Effector memory CD4-positive, alpha-beta T cell (primary cell): ENCODE results near the gene CFP.

Source experiments
- DNase-seq, 3 donors: peaks; one replicate each; pipeline ENCODE4 v3.0.0-alpha.2; 2020
- H3K27ac ChIP-seq: 2 replicates; pipeline ENCODE4 v1.7.0; 2013; ENCODE audit warnings: mild to moderate bottlenecking, low read length, moderate library complexity; ENCODE audit not compliant: insufficient read depth, poor library complexity, severe bottlenecking
- H3K27me3 ChIP-seq: replicated peaks from 2 replicates; pipeline ENCODE4 v1.7.0; 2013; ENCODE audit warnings: mild to moderate bottlenecking, low read length; ENCODE audit not compliant: insufficient read depth, control insufficient read depth, poor library complexity, severe bottlenecking
- H3K36me3 ChIP-seq: 2 replicates; pipeline ENCODE4 v1.7.0; 2013; ENCODE audit warnings: mild to moderate bottlenecking, low read length, moderate library complexity; ENCODE audit not compliant: control insufficient read depth, insufficient read depth
- H3K4me1 ChIP-seq: 2 replicates; pipeline ENCODE4 v1.7.0; 2013; ENCODE audit warnings: low read length, mild to moderate bottlenecking; ENCODE audit not compliant: control insufficient read depth, insufficient read depth, poor library complexity, severe bottlenecking
- H3K4me3 ChIP-seq: 2 replicates; pipeline ENCODE4 v1.7.0; 2013; ENCODE audit warnings: low read length, low read depth, mild to moderate bottlenecking; ENCODE audit not compliant: insufficient read depth, poor library complexity, severe bottlenecking
- H3K9me3 ChIP-seq: 2 replicates; pipeline ENCODE4 v1.7.0; 2013; ENCODE audit warnings: mild to moderate bottlenecking, low read length, moderate library complexity; ENCODE audit not compliant: control insufficient read depth

Gene CFP

DNA sequence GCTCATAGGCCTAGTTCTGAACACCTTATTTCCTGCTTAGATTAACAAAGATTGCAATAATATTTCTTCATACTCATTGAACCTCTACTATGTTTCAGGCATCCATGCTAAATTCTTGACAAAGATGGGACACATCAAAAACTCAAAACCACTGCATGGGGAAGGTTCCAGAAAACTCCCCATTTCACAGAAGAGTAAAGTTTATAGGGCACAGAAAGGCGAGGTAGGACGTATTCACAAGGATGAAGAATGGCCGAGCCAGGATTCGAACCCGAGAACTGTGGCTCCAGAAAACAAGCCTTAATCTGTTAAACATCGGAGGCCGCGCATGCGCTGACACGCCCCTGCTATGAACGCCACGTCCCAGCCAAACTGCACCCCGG, 28.6 kb upstream of the CFP start:
- no peaks in the 10 kb centered on the region for H3K9me3 ChIP-seq
- H3K36me3 ChIP-seq, result peaks cover 11% of the 10 kb centered on the region
- no peak for DNase-seq
- peak overlapping the region; percentile 98 for H3K27ac ChIP-seq
- no peaks in the 10 kb centered on the region for H3K27me3 ChIP-seq
- peaks cover 4% of the 10 kb centered on the region for H3K4me1 ChIP-seq
- H3K4me3 ChIP-seq, result peak overlapping the region; percentile 18

DNA sequence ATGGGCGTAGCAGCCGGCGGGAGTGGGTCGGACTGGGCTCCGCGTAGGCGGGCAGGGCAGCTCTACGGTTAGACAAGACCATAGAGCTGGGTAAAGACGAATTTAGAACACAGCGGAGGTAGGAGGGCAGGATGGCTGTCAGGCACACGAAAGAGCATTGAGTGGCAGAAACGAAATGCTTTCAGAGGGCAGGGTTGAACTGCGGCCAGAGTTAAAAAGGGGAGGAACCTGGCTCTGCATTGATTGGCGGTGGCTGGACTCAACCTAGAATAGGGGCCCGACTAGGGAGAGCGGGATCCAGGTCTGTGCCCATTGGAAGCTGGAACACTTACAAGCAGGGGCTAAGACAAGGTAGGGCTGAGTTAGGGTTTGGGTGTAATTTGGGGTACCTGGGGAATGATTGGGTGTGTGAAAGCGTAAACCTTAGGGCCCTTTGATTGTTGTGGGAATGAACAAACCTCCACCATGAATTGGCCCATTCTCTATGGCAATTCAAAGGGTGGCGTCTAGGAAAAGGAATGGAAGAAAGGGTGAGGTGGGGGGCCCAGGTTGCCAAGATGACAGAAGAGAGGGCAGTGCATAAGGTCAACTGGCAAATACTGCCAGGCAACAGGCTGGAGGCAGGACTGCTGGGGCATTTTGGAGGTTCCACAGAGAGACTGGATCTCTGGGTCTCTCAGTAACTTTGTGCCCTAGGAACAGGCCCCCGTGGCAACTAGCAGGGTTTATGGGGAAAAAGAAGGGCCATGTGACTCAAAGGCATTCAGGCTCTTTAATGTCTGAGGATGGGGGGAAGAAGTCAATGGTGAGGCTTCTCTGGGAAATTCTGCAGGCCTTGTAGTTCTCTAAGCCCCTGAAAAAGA, 21.5 kb upstream of the CFP start:
- Histone ChIP-seq H3K27ac (peak overlapping the region; percentile 70), H3K36me3 (no peaks in the 10 kb centered on the region), H3K4me1 (peaks cover 13% of the 10 kb centered on the region), H3K9me3 (no peaks in the 10 kb centered on the region), H3K4me3 (peak overlapping the region; percentile 68), H3K27me3 (no peaks in the 10 kb centered on the region)
- no peak for DNase-seq

DNA sequence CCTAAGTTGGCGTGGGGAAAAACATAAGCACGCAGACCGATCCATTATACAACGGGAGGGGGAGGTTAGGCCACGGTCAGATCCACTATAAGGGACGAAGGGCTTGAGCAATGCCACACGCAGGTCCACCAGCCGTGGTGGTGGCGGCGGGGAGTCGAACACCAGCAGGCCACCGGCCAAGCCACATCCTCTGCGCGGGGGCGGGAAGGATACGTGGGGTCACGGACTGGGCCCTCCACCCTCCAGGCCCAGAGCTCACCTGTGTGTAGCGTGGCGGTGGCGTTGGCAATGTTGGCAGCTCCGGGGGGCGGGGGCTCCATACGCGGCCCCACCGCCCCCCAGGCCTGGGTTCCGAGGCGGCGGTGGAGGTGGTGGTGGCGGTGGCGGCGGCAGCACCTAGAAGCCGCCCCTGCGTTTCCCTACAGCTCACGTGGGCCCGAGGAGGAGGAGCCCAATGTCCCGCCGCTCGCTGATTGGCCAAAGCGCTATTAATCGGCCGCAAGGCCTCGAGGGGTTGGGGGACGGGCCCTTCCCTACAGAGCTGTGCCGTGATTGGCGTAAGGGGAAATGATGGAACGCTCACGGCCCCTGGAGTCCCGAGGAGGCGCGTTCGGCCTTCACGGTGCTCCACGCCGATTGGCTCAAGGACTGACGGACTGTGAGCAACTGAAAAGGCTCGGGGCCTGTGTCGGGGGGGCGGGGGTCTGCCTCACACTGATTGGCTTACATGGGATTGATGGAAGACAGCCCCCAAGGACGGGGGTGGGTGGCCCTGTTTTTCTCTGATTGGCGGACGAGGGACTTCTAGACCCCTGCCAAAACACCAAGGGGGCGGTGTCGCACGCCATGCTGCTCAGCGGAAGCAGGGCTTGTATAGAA, 20.7 kb upstream of the CFP start, which contains the start of gene ELK1:
TSS of gene ELK1 (minus strand) at position 400 of the 879 bp plus-strand sequence. CDS start 9,122 bp downstream, outside the sequence.
- H3K36me3 ChIP-seq, result no peaks in the 10 kb centered on the region

DNA sequence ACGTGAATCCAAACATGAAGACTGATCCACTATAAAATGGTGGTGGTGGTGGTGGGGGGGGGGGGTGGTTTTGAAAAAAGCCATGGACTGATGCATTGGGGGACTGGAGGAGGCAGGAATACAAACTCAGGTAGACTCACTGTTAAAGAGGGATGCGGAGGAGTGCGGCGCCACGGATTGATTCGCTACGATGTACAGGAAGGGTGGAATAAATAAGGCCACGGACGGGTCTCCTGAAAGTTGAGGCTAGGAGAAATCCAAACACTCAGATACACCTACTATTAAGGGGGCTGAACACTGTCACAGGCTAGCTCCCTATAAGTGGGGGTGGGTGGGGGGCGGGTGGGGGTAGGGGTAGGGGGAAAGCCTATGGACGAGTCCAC, 20.0 kb upstream of the CFP start:
- no peaks in the 10 kb centered on the region for H3K36me3 ChIP-seq
- no peaks in the 10 kb centered on the region for H3K27me3 ChIP-seq
- H3K9me3 ChIP-seq, result no peaks in the 10 kb centered on the region
- peak overlapping the region; percentile 68 for H3K4me3 ChIP-seq
- peak overlapping the region; percentile 70 for H3K27ac ChIP-seq
- DNase-seq, result no peak
- H3K4me1 ChIP-seq, result peaks cover 13% of the 10 kb centered on the region

More for the DNA sequence above, 20.7 kb upstream of the CFP start, which contains the start of gene ELK1:
- peak; percentile 85 to 87 (median 86) for DNase-seq
- peaks cover 13% of the 10 kb centered on the region for H3K4me1 ChIP-seq
- H3K9me3 ChIP-seq, result no peaks in the 10 kb centered on the region
- H3K27me3 ChIP-seq, result no peaks in the 10 kb centered on the region
- H3K4me3 ChIP-seq, result peak within 1 kb of the TSS; percentile 68
- H3K27ac ChIP-seq, result peak within 1 kb of the TSS; percentile 70

DNA sequence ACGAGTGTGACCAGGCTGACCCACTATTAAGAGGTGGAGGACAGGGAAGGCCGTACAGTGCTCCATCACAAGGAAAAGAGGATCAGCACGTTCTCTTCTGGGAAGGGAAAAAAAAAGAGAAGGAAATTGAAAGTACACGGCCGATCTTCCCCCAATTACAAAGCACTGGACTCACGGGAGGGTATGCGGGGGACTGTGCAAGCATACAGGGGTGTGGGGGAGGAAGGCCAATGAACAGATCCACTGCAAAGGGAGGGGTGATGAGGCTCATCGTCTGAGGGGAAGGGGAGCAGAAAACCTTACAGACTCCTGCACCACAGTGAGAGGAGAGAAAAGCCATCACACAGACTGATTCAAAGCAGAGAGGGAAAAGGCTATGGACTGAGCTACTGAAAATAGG, 19.5 kb upstream of the CFP start:
- Histone ChIP-seq H3K36me3 (no peaks in the 10 kb centered on the region), H3K4me1 (peaks cover 13% of the 10 kb centered on the region), H3K27me3 (no peaks in the 10 kb centered on the region), H3K27ac (no peak overlapping the region), H3K9me3 (no peaks in the 10 kb centered on the region), H3K4me3 (peak overlapping the region; percentile 68)
- no peak for DNase-seq

DNA sequence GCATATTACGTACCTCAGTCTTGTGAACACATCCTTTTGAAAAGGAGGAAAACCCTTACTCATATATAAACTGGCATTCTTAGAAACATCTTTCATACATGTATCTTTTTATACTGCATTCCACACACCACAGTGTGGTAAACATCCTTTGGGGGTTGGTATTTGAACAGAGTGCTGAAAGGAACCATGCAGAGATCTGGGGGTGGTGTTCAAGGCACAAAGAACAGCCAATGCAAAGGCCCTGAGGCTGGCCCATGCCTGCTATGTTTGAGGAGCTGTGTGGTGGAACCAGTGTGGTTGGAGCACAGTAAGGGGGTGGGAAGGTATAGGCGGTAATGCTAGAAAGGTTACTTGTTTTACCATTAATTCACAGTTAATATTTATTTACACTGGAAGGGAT, 18.6 kb upstream of the CFP start:
- Histone ChIP-seq H3K27me3 (no peaks in the 10 kb centered on the region), H3K27ac (no peak overlapping the region), H3K4me1 (peaks cover 13% of the 10 kb centered on the region), H3K9me3 (no peaks in the 10 kb centered on the region), H3K4me3 (no peak overlapping the region), H3K36me3 (no peaks in the 10 kb centered on the region)
- DNase-seq, result no peak

DNA sequence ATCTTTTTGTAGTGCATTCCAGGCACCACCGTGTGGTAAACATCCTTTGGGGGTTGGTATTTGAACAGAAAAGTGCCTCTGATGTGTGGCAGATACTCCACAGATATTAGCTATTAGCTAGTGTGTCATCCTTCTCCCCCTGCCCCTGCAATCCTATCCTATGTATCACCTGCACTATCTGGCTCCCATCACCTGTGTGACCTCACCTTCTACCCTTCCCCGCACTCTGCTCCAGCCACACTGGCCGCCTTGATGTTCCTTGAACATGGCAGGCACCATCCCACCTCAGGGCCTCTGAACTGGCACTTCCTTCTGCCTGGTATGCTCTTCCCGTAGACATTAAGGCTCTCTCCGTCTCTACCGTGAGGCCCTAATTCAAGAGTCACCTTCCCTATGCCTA, 16.9 kb upstream of the CFP start:
- H3K27ac ChIP-seq, result no peak overlapping the region
- peaks cover 4% of the 10 kb centered on the region for H3K36me3 ChIP-seq
- H3K9me3 ChIP-seq, result no peaks in the 10 kb centered on the region
- no peak for DNase-seq
- peaks cover 13% of the 10 kb centered on the region for H3K4me1 ChIP-seq
- H3K4me3 ChIP-seq, result no peak overlapping the region
- H3K27me3 ChIP-seq, result no peaks in the 10 kb centered on the region

DNA sequence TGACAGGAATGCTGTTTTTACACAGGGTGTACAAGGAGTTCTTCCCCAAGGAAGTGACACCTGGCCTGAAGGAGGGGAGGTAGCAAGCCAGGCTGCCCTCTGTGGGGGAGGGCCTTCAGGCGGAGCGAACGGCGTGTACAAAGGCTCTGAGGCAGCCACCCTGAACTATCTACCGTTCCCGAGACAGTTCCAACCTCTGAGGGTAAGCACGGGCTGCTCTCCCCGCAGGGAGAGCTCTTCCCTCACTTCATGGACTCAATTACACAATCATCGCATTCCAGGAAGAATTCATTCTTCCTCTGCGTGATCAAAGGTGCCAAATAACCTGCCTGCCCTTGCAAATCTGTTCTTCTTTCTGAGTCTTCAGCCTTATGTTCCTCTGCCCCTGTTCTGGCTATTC, 15.8 kb upstream of the CFP start:
- H3K36me3 ChIP-seq, result peaks cover 8% of the 10 kb centered on the region
- no peak for DNase-seq
- H3K4me1 ChIP-seq, result peaks cover 10% of the 10 kb centered on the region
- H3K27me3 ChIP-seq, result no peaks in the 10 kb centered on the region
- H3K4me3 ChIP-seq, result no peak overlapping the region
- no peaks in the 10 kb centered on the region for H3K9me3 ChIP-seq
- no peak overlapping the region for H3K27ac ChIP-seq

DNA sequence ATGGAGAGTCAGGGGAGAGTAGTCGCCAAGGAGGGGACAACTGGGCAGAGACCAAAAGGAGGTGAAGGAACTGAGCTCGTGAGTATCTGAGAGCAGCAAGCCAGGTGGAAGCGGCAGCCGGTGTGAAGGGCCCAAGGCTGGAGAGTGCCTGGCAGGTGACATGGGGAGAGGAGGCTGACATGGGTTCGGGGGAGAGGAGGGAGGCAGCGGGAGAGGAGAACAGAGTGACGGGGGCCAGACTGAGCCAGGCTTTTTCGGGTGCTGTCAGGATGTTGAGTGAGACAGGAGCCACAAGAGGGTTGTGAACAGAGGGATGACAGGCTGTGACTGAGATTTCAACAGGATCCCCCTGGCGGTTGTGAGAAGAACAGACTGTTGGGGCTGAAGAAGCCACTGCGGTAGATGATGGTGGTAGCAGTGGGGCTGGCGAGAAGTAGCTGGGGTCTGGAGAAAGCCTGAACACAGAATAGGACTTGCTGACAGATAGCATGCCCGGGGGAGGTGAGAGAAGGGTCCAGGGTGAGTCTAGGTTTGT, 14.9 kb upstream of the CFP start:
- Histone ChIP-seq H3K27ac (no peak overlapping the region), H3K4me1 (peaks cover 9% of the 10 kb centered on the region), H3K4me3 (no peak overlapping the region), H3K36me3 (peaks cover 14% of the 10 kb centered on the region), H3K27me3 (no peaks in the 10 kb centered on the region), H3K9me3 (no peaks in the 10 kb centered on the region)
- DNase-seq, result no peak
